Peyer's patch (tissue), 4 donors: ENCODE data around the gene NACC2. TPM values are rescaled to one million over a fixed set of nuclear protein-coding genes. Genes with fewer than 3 reads are reported as not detected.

Experiments used
- DNase-seq, 3 donors: peaks; one replicate each; pipeline ENCODE4 v3.0.0-alpha.2; 2017 to 2019
- H3K27ac ChIP-seq, 4 donors: fragments of 200-600 bp; sonication (generic); one replicate each; pipeline ENCODE4 v1.5.1; 2016 to 2019
- H3K27me3 ChIP-seq, 2 donors: fragments of 200-600 bp; sonication (generic); one replicate each; pipeline ENCODE4 v1.5.1; 2019
- H3K36me3 ChIP-seq, 3 donors: fragments of 200-600 bp; sonication (generic); one replicate each; pipeline ENCODE4 v1.5.1; 2016 to 2019
- H3K4me1 ChIP-seq, 4 donors: fragments of 200-600 bp; sonication (generic); one replicate each; pipeline ENCODE4 v1.5.1; 2016 to 2019
- H3K4me3 ChIP-seq, 4 donors: fragments of 200-600 bp; sonication (generic); 1 replicate in 3 of 4; 2 replicates in 1 of 4; pipeline ENCODE4 v1.5.1; 2016 to 2019; ENCODE audit warnings: mild to moderate bottlenecking in 1 of 4
- H3K9me3 ChIP-seq, 4 donors: fragments of 200-600 bp; sonication (generic); one replicate each; pipeline ENCODE4 v1.5.1; 2016 to 2019; ENCODE audit warnings: mild to moderate bottlenecking in 1 of 4
- POLR2A ChIP-seq, 2 donors: fragments of 450-650 bp; IDR thresholded peaks; one replicate each; pipeline ENCODE4 v1.5.1; 2017; ENCODE audit warnings: antibody characterized with exemption in 2 of 2, mild to moderate bottlenecking in 2 of 2, moderate library complexity in 2 of 2
- total RNA-seq, 4 donors: library from RNA; depleted of rRNA; stranded (reverse); fragments of >200 nt; gene quantifications; one replicate each; pipeline ENCODE4 v1.1.0, GENCODE V29; 2016
- TF ChIP-seq, protein P1 (sequence below), 6 experiments: fragments of 450-650 bp in 4 of 6; fragments of 200-600 bp in 2 of 6; sonication (generic) in 1 of 6; IDR thresholded peaks; one replicate each; pipeline ENCODE4 v1.5.1; 2017 to 2019; ENCODE audit warnings: antibody characterized with exemption in 6 of 6, mild to moderate bottlenecking in 3 of 6, moderate library complexity in 1 of 6

NACC2 gene
- total RNA-seq, 4 donors from 2014 or later: 8.3 to 24.3 (median 23.1) TPM

DNA sequence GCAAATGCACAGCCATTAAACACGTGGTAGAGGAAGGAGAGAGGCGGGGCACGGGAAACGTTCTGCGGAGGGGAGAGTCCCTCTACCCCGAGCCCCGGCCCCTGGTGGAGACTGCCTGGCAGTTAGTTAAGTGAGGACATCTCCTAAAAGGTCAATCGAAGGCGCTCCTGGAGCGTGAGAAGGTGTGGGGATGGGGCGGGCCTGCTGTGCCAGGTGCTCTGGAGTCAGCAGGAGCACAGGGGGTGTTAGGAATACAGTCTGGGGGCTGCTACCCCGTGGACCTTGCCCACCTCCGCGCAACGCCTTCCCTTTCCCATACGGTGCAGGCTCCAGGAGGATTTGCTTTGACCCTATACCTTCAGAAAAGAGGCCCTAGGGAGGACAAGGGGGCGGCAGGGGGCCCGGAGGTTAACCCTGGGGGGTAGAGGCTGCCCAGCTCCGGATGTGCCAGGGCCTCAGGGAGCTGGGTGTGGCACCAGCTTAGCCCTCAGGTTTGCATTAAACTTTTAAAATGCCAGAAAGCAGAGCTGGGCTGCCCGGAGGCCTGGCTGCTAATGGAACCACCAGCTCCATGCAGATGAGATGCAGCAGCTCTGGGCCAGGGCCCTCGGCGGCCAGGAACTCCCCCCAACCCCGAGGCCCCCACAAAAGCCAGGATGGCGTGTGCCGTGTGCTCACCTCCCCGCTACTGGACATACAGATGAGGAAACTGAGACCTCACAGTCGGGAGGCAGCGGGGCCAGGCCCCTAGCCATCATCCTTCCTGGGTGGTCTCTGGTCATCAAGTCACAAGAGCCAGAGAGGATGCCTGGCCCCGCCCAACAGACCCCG, 39.2 kb downstream of the NACC2 start:
- no peaks in the 10 kb centered on the region for H3K9me3 ChIP-seq
- peak in 1 of 3 donors; percentile 45 for DNase-seq
- peaks cover 4 to 54% (median 10%) of the 10 kb centered on the region in 4 donors for H3K4me1 ChIP-seq
- TF ChIP-seq, protein P1, sequence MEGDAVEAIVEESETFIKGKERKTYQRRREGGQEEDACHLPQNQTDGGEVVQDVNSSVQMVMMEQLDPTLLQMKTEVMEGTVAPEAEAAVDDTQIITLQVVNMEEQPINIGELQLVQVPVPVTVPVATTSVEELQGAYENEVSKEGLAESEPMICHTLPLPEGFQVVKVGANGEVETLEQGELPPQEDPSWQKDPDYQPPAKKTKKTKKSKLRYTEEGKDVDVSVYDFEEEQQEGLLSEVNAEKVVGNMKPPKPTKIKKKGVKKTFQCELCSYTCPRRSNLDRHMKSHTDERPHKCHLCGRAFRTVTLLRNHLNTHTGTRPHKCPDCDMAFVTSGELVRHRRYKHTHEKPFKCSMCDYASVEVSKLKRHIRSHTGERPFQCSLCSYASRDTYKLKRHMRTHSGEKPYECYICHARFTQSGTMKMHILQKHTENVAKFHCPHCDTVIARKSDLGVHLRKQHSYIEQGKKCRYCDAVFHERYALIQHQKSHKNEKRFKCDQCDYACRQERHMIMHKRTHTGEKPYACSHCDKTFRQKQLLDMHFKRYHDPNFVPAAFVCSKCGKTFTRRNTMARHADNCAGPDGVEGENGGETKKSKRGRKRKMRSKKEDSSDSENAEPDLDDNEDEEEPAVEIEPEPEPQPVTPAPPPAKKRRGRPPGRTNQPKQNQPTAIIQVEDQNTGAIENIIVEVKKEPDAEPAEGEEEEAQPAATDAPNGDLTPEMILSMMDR (IDR thresholded peaks at IDR 0.05): no peak
- no peak for TF ChIP-seq POLR2A (IDR thresholded peaks at IDR 0.05)
- no peaks in the 10 kb centered on the region for H3K27me3 ChIP-seq
- no peaks in the 10 kb centered on the region for H3K36me3 ChIP-seq
- no peak overlapping the region for H3K4me3 ChIP-seq
- no peak overlapping the region for H3K27ac ChIP-seq

GRCh38 chr9:136054798-136055714, 40.0 kb downstream of the NACC2 start:
- TF ChIP-seq, protein P1 (IDR thresholded peaks at IDR 0.05): no peak
- no peaks in the 10 kb centered on the region for H3K9me3 ChIP-seq
- H3K27ac ChIP-seq: no peak overlapping the region
- peaks cover 0 to under 1% (median 0%) of the 10 kb centered on the region in 3 donors for H3K36me3 ChIP-seq
- H3K4me3 ChIP-seq: no peak overlapping the region
- peak in 1 of 3 donors; percentile 43 for DNase-seq
- peaks cover 4 to 53% (median 12%) of the 10 kb centered on the region in 4 donors for H3K4me1 ChIP-seq
- H3K27me3 ChIP-seq: no peaks in the 10 kb centered on the region

GRCh38 chr9:136054146-136054545, 40.9 kb downstream of the NACC2 start:
- Histone ChIP-seq H3K4me3 (no peak overlapping the region), H3K4me1 (peaks cover 4 to 45% (median 12%) of the 10 kb centered on the region in 4 donors), H3K9me3 (no peaks in the 10 kb centered on the region), H3K27ac (no peak overlapping the region), H3K27me3 (no peaks in the 10 kb centered on the region), H3K36me3 (peaks cover 0 to 10% (median 0%) of the 10 kb centered on the region in 3 donors)
- TF ChIP-seq, protein P1 (IDR thresholded peaks at IDR 0.05): no peak
- TF ChIP-seq POLR2A (IDR thresholded peaks at IDR 0.05): no peak
- DNase-seq: no peak

- no peak overlapping the region for H3K4me3 ChIP-seq
- peak overlapping the region in 1 of 4 donors; percentile 68 for H3K27ac ChIP-seq
- H3K4me1 ChIP-seq: peaks cover 4 to 41% (median 12%) of the 10 kb centered on the region in 4 donors
- no peaks in the 10 kb centered on the region for H3K9me3 ChIP-seq
- H3K27me3 ChIP-seq: no peaks in the 10 kb centered on the region
- H3K36me3 ChIP-seq: peaks cover 0 to 14% (median 0%) of the 10 kb centered on the region in 3 donors
- peak in 1 of 3 donors; percentile 44 for DNase-seq
- no peak for TF ChIP-seq POLR2A (IDR thresholded peaks at IDR 0.05)
- TF ChIP-seq, protein P1 (IDR thresholded peaks at IDR 0.05): no peak
These were observed 41.3 kb downstream of the NACC2 start for GRCh38 chr9:136053757-136054142.

- Histone ChIP-seq H3K4me3 (peak overlapping the region in 1 of 4 donors; percentile 52), H3K4me1 (peaks cover 4 to 39% (median 12%) of the 10 kb centered on the region in 4 donors), H3K9me3 (no peaks in the 10 kb centered on the region), H3K36me3 (peaks cover 0 to 19% (median 0%) of the 10 kb centered on the region in 3 donors), H3K27ac (peak overlapping the region in 1 of 4 donors; percentile 68), H3K27me3 (no peaks in the 10 kb centered on the region)
- no peak for TF ChIP-seq POLR2A (IDR thresholded peaks at IDR 0.05)
- TF ChIP-seq, protein P1 (IDR thresholded peaks at IDR 0.05): no peak
- peak in 1 of 3 donors; percentile 49 for DNase-seq
These were observed 41.9 kb downstream of the NACC2 start for GRCh38 chr9:136052991-136053756.
